GM21619 (cell line): Measurements from ENCODE around the gene CYBA.
A peak's percentile ranks its signal among the peaks of the same experiment; 100 is the strongest.

ENCODE experiments used
- ATAC-seq: cut with Tn5 transposase; IDR thresholded peaks from one replicate; pipeline ENCODE4 v1.9.1; 2021; ENCODE audit not compliant: unreplicated experiment

Gene CYBA

GRCh38 chr16:88647178-88648070, 3.4 kb downstream of the CYBA start:
- no peak for ATAC-seq

- no peak for ATAC-seq
These were observed 4.4 kb downstream of the CYBA start for GRCh38 chr16:88646345-88647034.

- no peak for ATAC-seq
These were observed 4.9 kb downstream of the CYBA start for GRCh38 chr16:88645941-88646340.

GRCh38 chr16:88645455-88645854, 5.4 kb downstream of the CYBA start:
- no peak for ATAC-seq

GRCh38 chr16:88643644-88643932, 7.3 kb downstream of the CYBA start:
- no peak for ATAC-seq

- no peak for ATAC-seq
These were observed 7.8 kb downstream of the CYBA start for GRCh38 chr16:88642881-88643643.

DNA sequence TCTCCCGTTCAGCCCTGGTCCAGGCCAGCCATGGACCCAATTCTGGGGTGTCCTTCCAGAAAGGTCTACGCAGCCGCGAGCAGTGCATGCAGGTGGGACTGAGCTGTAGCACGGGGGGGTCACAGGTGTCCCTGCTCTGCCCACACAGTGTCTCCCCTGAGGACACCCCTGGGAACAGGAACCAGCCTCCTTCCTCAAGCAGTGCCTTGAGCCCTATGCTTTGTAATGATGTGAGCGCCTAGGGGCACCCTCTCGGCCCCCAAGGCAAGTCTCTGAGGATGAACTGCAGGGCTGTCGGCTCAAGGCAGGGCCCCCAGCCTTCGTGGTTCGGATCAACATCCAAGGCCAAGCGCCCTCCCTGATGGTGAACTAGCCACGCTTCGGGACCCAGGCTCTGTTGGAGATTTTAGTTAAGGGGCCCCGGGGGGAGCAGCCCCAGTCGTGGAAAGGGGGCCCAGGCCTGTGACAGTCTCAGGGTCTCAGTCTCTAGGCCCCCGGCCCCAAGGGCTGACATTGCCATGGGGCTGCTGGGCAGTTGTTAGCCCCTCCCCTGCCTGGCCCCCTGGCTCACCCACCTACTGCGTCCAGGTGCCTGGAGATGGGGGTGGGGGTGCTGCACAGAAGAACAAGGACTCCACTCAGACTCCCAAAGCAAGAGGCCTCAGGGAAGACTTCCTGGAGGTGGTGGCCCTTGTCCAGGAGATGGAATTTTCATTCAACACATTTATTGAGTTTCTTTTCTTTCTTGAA, 10.2 kb downstream of the CYBA start:
- no peak for ATAC-seq

GRCh38 chr16:88640039-88640495, 10.8 kb downstream of the CYBA start:
- no peak for ATAC-seq

- no peak for ATAC-seq
These were observed 11.4 kb downstream of the CYBA start for GRCh38 chr16:88639231-88640038.

GRCh38 chr16:88638323-88639230, 12.3 kb downstream of the CYBA start, which contains the start of gene IL17C:
Gene IL17C (plus strand): TSS chr16:88638572. CDS start chr16:88638642, 70 bp downstream.
- ATAC-seq = no peak

DNA sequence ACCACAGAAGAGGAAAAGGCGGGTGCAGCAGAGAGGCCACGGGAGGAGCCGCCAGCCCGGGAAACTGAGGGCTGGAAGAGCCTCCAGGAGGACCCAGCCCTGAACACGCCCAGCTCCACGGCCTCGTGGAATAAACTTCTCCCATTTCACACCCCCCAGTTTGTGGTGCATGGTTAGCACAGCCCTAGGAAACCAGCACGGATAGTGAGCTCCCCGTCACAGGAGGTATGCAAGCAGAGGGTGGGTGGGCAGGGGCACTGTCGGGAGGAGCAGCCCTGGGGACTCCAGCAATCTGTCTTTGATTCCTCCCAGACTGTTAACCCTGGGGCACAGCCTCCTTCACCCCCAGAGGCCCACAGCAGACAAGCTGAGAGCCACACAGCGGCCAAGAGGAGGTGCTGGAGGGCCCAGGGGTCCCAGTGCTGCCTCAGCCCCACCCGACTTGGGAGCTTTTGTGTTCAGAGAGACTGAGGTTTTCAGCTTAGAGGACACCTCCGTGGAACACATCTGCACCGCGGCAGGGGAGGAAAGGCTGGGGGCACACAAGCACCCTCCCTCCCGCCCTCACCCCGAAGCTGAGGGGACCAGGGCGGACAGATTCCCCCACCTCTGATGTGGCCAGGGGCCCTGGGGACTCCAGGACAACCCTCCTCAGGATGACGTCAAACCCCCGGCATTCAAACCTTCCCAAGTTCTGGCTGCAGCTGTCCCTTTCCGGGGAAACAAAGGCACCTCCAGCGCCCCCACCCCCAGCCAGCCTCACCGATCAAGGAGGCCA, 14.2 kb downstream of the CYBA start:
- ATAC-seq = no peak

- no peak for ATAC-seq
These were observed 15.1 kb downstream of the CYBA start for GRCh38 chr16:88635671-88636319.

DNA sequence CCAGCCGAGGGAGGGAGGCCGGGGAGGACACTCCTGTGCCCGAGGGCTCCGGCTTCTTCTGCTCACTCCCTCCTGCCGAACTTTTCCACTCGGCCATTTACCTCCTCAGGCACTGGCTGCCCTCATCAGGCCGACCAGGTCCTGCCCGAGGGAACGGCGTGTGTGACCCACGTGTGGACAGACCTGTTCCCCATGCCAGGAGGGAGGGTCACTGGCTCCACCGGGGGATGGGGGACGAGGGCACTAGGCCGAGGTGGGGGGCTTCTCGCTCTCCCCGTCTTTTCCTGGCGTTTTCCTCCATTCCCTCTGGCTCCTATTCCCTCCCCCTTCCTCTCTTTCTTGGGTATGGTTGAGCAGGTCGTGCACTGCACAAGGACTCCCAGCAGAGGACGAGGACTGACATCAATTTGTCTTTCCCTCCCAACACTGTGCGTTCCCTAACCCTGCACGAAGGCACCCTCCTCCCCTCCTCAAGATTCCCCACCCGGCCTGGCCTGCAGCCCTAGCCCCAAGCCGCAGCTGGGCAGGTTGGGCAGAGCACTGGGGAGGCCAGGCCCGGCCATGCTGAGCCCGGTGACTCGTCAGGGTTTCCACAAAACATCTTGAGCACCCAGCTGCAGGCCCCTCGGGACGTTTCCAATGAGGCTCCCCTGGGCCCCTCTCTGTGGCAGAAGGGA, 15.7 kb downstream of the CYBA start:
- no peak for ATAC-seq

DNA sequence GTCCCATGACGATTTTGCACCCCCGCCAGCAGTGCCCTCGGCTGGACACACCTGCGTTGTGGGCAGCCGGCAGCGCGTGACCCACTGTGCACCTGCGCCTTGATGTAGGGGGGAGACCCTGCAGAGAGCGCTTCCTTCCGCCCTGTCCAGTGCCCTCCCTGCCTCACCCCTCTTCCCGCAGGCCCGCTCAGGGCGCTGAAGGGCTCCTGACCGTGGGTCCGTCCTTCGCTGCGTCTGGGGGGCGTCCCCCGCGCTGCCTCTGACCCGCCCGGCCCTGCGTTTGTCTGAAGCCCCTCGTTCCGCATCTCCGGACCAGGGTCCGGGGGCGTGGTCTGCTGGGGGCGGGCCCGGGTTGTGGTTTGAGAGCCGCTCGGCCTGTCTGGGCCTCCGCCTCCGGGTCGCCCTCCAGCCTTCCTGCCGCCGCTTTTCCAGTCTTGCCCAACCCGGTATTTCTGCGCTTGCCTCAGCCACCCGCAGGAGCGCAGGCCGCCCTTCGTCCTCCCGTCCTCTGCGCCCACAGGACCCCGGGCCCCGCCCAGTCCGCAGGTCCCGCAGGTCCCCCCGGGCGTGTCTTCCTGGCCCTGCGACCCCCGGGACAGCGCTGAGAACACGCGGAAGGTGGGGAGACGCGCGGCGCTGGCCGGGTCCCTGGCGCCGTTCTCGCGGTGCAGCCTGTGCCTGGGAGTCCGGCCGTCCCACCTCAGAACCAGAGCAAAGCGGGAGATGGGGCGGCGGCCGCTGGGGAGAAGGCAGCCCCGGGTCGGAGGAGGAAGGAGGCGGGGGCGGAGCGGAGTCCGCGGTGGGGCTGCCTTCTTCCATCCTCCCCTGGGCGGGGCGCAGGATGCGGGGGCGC, 16.5 kb downstream of the CYBA start:
- ATAC-seq = peak; percentile 47

- peak; percentile 33 for ATAC-seq
These were observed 17.1 kb downstream of the CYBA start for GRCh38 chr16:88633684-88634140.

GRCh38 chr16:88632587-88632930, 18.3 kb downstream of the CYBA start:
- ATAC-seq = no peak
